IPS-18c (cell line): Measurements from ENCODE around the gene ACOX3.
A peak's percentile ranks its signal among the peaks of the same experiment; 100 is the strongest.
"Not testable (repeated sequence)": the region's sequence is repeated elsewhere in the genome, so short reads cannot be mapped to it uniquely, and the experiment has no call there.

ENCODE experiments used
- H3K4me3 ChIP-seq: 2 replicates; pipeline ENCODE4 v1.7.0; 2013; ENCODE audit warnings: low read depth, mild to moderate bottlenecking, low read length, moderate library complexity; ENCODE audit not compliant: insufficient read depth
- H3K9me3 ChIP-seq: one replicate; pipeline ENCODE4 v1.6.1; 2013; ENCODE audit warnings: mild to moderate bottlenecking, low read length, moderate library complexity; ENCODE audit not compliant: control insufficient read depth, insufficient read depth

The ACOX3 gene

DNA sequence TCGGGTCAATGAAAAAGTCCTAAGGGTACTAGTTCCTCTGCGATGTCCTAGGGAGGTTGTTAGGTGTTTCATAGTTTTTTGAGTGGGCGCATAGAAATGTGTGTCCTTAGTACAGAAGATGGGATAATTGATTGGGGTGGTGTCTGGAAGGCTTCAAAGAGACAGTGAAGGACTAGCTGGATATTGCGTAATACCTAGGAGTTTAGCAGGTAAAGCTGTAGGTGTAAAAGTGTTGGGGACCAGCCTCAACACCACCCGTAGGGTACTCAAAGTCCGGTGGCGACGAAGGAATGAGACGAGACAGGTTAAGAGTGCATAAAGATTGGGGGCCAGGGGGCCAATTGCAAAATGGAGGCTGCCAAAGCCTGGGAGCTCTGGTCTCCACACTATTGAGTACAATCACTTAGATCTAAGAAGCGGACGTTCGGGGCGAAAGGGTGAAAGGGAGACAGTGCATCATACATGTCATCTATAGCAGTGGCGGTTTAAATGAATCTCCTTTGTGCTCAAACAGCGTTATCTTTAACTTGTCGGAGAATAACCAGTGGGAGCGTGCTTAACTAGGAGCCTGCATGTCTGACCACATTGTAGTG, 1.1 kb upstream of the ACOX3 start:
- no peaks in the 10 kb centered on the region for H3K9me3 ChIP-seq
- peak overlapping the region; percentile 93 for H3K4me3 ChIP-seq

GRCh38 chr4:8439914-8440491, 520 bp downstream of the ACOX3 start:
- Histone ChIP-seq H3K4me3 (peak overlapping the region; percentile 93), H3K9me3 (no peaks in the 10 kb centered on the region)

- H3K4me3 ChIP-seq = no peak overlapping the region
Measured at GRCh38 chr4:8439168-8439567, 1.4 kb downstream of the ACOX3 start.

GRCh38 chr4:8438743-8439142, 1.8 kb downstream of the ACOX3 start:
- no peak overlapping the region for H3K4me3 ChIP-seq

More at GRCh38 chr4:8439168-8439567, 1.4 kb downstream of the ACOX3 start:
- H3K9me3 ChIP-seq = no peaks in the 10 kb centered on the region

GRCh38 chr4:8437281-8437680, 3.2 kb downstream of the ACOX3 start:
- no peak overlapping the region for H3K4me3 ChIP-seq
- no peaks in the 10 kb centered on the region for H3K9me3 ChIP-seq

More at GRCh38 chr4:8438743-8439142, 1.8 kb downstream of the ACOX3 start:
- H3K9me3 ChIP-seq = no peaks in the 10 kb centered on the region

DNA sequence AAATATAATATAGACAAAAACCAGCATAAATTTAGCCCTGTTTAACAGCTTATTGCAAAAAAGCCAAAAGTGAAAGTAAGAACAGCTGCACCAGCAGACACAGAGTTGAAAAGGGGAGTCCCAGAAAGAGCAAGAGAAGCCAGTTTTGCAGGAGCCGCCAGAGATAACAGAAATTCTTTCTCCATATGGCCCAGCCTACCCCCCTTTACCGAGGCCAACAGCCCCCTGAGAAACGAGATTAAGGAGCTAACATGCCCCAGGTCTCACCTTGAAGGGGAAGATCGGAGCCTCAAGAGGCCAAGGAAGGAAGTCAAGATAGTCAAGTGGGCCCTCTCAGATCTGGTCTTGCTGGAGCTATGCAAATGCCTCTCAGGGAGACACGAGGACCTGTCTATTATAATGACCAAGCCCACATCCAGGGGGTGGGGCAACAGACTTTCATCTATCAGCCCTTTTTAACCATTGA, 4.8 kb downstream of the ACOX3 start:
- peaks cover 2% of the 10 kb centered on the region for H3K9me3 ChIP-seq
- H3K4me3 ChIP-seq = no peak overlapping the region

- Histone ChIP-seq H3K9me3 (peaks cover 2% of the 10 kb centered on the region), H3K4me3 (no peak overlapping the region)
Measured at GRCh38 chr4:8434251-8435073, 6.1 kb downstream of the ACOX3 start.

GRCh38 chr4:8433136-8433535, 7.4 kb downstream of the ACOX3 start:
- Histone ChIP-seq H3K4me3 (no peak overlapping the region), H3K9me3 (peaks cover 2% of the 10 kb centered on the region)

GRCh38 chr4:8431553-8431952, 9.0 kb downstream of the ACOX3 start:
- peaks cover 2% of the 10 kb centered on the region for H3K9me3 ChIP-seq
- H3K4me3 ChIP-seq = no peak overlapping the region

DNA sequence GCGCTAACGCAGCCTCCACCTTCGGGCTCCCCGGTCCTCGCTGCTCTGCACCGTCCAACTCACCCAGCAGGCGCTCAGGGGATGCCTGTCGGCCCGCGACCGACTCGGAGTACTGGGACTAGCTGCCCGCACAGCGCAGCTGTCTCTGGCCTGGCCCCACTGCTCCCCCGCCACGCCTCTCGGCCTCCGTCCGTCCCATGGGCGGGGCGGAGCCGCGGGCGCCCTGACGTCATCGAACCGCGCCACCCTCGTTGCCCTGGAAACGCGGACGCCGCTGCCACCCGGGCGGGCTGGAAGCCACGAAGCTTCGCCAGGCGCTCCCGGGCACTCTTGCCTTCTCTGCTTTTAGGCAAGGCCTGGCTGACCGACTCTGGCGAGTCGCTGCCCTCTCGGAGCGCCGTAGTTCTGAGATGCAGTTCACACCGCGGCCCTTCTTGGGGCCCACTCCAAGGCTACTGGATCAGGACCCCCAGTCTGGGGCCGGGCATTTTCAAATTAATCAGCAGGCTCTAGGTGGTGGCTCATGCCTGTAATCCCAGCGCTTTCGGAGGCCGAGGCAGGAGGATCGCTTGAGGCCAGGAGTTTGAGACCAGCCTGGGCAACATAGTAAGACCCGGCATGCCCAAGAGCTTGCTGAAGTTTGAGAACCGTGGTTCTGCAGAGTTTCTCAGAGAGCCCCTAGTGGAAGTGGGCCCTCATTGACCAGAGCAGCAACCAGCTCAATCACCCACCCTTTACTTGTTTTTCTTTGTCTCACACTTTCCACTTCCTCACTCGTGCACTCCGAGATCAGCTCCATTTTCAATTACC, 12.0 kb downstream of the ACOX3 start:
- Histone ChIP-seq H3K9me3 (peaks cover 2% of the 10 kb centered on the region), H3K4me3 (peak overlapping the region; percentile 67)

GRCh38 chr4:8427761-8428287, 12.7 kb downstream of the ACOX3 start:
- peak overlapping the region; percentile 67 for H3K4me3 ChIP-seq
- H3K9me3 ChIP-seq = peaks cover 2% of the 10 kb centered on the region

DNA sequence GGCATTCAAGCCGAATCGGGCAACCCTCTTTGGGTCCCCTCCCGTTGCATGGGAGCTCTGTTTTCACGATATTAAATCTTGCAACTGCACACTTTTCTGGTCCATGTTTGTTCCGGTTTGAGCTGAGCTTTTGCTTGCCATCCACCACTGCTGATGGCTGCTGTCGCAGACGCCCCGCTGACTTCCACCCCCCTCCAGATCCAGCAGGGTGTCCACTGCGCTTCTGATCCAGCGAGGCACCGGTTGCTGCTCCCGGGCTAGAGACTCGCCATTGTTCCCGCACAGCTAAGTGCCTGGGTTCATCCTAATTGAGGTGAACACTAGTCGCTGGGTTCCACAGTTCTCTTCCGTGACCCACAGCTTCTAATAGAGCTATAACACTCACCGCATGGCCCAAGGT, 13.3 kb downstream of the ACOX3 start:
- no peak overlapping the region for H3K4me3 ChIP-seq
- H3K9me3 ChIP-seq = peaks cover 2% of the 10 kb centered on the region

GRCh38 chr4:8422786-8423185, 17.7 kb downstream of the ACOX3 start:
- Histone ChIP-seq H3K4me3 (no peak overlapping the region), H3K9me3 (no peaks in the 10 kb centered on the region)

DNA sequence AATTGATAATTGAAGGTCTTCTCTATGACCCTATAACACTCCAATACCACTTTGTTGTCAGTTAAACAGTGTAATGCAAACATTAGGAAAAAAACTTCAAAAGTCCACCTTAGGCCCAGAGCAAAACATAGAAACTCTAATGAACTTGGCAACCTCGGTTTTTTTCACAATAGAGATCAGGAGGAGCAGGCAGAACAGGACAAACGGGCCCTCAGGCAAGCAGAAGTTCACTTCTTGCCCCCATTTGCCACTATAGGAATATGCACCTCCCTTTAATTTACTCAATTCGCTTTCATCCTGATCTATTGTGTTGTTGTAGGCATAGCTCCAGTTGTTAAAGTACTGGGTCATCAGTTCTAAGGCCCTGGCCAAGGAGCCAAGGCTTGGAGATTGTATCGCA, 18.2 kb downstream of the ACOX3 start:
- Histone ChIP-seq H3K9me3 (no peaks in the 10 kb centered on the region), H3K4me3 (no peak overlapping the region)

DNA sequence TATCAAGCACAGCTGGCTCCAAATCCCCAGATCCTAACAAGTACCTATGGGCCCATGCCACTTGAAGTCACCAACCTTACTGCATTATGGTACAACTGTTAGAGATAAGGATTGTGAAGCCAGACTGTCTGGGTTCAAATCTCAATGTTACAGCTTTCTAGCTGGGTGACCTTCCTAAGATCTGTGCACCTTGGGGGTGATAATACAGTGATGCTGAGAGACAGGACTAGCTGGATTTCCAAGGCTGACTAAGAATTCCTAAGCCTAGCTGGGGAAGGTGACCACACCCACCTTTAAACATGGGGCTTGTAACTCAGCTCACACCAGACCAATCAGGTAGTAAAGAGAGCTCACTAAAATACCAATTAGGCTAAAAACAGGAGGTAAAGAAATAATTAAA, 20.4 kb downstream of the ACOX3 start:
- H3K9me3 ChIP-seq, H3K4me3 ChIP-seq: not testable (repeated sequence)

- Histone ChIP-seq H3K9me3 (no peaks in the 10 kb centered on the region), H3K4me3 (no peak overlapping the region)
Measured at GRCh38 chr4:8419222-8420041, 21.1 kb downstream of the ACOX3 start.
